HG03108 (cell line): ENCODE results near the gene SF3B6.
"Not testable (repeated sequence)": the region's sequence is repeated elsewhere in the genome, so short reads cannot be mapped to it uniquely, and the experiment has no call there.

Experiments used
- ATAC-seq: cut with Tn5 transposase; IDR thresholded peaks from one replicate; pipeline ENCODE4 v1.9.1; 2021; ENCODE audit warnings: moderate library complexity; ENCODE audit not compliant: unreplicated experiment

SF3B6 gene, protein sequence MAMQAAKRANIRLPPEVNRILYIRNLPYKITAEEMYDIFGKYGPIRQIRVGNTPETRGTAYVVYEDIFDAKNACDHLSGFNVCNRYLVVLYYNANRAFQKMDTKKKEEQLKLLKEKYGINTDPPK

DNA sequence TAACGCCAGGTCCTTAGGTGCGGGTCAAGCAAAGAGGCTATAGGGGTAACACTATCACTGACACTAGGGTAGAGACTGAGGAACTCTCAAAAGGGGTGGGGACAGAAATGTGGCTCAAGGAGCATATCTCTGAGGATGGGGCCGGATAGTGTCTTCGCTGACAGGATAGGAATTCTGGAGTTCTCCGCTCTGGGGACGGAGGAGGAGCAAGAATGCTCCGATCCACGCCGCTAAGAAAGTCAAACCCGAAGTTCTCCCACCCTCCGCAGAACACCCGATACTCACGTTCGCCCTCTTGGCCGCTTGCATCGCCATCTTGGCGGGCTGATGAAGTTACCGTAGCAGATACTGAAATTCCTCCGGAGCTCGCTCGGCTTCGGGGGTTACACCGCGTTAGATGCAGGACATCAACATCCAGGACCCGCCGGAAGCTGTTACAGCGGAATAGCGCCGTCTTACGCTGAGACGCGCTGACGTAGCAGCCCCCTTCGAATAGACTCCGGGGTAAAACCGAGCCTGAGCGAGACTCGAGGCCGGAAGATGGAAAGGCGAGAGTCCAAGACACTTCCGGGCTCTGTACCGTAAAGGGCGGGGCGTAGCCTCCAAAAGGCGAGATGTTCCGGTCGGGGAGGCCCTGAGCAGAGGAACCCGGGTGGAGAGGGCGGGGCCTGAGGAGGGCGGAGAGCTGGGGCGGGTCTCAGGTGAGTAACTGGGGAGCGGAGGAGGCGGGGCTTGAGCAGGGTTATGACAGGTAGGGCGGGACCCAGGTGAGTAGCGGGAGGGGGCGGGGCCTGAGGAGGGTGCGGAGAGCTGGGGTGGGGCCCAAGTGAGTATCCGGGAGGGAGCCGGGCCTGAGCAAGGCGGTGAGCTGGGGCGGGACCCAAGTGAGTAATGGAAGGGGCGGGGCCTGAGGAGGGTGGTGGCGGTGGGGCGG, at the start of gene SF3B6:
TSS of gene SF3B6 (minus strand) at position 412 of the 934 bp plus-strand sequence. CDS start at position 315, 97 bp downstream.
- ATAC-seq, result peak; percentile 95

DNA sequence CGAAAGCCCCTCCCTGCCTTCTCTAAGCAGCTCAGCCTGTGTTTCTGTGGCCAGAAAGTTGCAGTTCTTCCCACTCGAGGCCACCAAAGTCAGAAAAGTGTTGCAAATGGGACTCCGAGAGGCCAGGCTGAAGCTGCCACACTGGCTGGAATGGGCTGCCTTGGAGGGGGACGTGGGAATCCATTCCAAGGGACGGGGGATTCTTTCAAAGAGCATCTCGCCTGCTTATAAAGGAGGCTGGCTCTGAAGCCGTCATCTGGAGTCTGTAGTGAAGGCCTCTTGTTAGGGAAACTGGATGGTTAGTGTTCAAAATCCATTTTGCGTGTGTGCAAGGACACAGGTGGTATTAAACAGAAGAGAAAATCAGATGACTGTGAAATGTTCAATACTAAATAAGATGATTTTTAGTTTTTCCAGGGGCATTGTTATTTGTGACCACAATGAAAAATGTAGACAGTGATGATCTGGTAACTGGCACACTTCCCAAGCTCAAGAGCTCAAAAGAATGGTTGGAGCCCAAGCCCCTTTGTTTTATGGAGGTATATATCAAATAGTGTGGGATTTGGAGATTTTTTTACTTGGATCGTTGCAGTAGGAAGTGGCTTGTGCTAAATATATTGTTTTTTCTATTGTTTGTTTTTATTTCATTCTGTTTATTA, 47.9 kb upstream of the SF3B6 start:
- peak; percentile 6 for ATAC-seq

DNA sequence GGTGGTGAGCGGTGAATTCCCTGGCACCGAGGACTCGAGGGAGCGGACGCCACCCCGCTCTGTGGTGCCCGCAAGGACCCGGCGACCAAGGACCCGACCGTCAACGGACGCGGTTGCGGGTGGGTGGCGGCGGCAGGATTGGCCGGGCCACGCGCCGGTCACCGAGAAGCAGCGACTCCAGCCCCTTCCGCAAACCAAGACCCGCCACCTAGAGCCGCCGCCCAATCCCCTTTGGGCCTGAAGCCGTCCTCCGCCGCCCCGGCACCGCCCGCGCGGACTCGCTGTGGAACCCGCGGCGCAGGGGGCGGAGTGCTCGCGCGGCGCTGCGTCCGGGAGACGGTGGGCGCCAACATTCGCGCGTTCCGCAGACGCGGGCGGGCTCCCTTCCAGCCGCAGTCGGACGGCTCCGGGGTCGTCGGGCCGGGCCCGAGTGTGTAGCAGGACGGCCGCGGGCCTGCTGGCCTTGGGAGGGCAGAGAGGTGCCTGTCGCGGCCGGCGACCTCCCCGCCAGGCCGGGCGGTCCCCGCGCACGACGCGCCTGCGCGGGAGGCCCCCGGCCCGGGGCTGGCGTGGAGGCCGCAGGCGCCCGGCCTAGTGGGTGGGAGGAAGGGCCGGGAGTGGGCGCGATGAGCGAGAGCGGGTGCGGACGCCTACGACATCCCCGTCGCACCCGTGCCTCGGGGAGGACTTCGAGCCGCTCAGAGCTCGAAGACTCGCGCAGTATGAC, 47.2 kb upstream of the SF3B6 start, which contains the start of the genes FAM228B and PFN4:
TSS of gene FAM228B (plus strand) at position 275 of the 727 bp plus-strand sequence. CDS start 893 bp downstream, outside the sequence.
TSS of gene PFN4 (minus strand) at position 140 of the 727 bp plus-strand sequence. CDS start 799 bp downstream, outside the sequence.
- ATAC-seq, result peak; percentile 91

DNA sequence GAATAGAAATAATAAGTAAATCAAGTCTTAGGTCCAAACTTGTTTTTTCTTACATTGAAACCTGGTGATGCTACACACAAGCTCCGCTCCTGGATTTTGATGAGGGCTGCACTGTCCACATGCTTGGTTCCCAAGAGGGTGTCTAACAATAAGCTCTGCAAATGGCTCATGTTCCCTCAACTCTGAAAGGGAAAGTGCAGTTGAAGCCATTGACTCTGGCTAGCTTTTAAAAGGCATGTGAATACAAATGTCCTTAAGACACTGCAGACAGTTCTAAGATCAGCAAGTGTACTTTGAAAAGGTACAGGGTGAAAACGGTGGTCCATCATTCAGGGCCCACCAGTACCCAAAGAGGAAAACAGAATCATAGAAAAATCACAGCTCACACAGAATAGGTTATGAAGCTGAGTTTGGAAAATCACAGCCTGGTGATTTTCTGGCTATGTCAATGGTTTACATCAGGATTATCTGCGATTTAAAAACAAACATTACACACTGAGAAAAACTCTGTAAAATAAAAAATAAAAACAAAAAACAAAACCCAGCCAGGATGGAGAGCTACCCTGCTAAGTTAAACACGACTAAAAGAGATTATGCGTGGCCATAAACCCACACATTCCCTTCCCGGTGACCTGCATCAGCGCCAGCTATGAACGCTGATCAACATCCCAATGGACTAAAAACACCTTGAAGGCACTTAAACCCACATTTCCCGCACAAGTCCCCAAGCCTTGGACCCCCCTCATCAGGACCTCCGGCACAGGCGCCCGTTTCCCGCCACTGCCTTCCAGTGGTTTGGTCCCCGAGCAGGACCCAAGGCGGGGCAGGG, 46.5 kb upstream of the SF3B6 start:
- ATAC-seq, result no peak

DNA sequence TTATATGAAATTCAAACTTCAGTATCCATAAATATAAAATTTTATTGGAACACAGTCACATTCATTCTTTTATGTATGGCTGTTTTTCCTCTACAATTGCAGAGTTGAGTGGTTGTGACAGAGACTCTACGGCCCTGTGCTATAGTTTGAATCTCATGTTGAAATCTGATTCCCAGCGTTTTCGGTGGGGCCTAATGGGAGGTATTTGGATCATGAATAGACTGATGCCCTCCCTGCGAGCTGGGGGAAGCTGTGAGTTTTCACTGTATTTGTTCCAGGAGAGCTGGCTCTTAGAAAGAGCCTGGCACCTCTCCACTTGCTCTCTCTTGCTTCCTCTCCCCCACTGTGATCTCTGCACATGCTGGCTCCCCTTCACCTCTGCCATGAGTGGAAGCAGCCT, 45.3 kb upstream of the SF3B6 start:
- no peak for ATAC-seq

DNA sequence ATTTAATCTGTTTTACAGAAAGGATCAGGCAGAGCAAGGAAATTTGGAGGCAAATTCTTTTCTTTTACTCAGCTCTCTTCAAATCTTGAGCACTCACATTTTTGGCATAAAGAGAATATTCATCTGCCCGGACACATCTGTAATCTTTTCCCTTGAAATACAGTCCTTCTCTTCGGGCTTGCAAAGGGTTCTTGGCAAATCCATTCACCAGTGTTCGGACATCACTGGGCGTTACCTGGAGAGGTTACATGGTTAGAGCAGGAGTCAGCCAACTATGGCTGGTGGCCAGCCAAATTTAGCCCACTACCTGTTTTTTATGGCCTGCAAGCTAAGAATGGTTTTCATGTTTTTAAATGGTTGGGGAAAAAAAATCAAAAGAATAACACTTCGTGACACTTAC, 44.9 kb upstream of the SF3B6 start:
- no peak for ATAC-seq

DNA sequence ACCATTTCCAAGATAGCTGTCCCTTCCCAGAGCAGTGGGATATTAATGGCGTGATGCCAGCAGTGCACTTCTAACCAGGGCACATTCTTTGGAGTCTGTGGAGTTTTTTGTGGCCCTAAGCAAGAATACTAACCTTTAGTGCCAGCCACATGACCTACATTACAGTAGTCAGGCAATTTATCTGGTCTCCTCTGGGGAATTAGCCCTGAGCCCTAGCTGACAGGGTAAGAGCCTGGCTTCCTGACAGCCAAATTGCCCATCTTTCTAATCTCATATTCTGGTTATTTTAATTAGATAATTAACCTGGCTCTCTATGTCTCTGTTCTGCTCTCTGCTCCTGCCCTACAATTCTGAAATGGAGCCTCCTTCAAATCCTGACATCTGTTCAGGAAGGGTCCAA, 41.8 kb upstream of the SF3B6 start:
- ATAC-seq, result no peak

DNA sequence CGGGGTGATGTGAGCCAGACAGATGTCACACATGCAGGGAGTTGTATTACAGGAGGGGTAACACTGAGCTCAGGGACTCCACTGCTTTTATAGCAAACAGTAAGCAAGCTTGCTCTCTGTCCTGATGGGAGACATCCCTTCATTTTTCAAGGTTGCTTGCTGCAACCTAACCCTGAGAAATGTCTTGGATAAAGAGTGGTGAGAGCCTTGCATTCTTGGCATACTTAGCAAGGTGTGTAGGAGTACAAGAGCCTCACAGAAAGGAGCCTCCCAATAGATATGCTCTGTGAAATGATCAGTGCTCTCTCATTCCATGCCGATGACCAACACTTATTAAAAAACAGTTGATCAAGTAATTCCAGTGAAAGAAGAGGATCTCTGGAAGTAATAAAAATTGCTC, 38.9 kb upstream of the SF3B6 start:
- no peak for ATAC-seq

DNA sequence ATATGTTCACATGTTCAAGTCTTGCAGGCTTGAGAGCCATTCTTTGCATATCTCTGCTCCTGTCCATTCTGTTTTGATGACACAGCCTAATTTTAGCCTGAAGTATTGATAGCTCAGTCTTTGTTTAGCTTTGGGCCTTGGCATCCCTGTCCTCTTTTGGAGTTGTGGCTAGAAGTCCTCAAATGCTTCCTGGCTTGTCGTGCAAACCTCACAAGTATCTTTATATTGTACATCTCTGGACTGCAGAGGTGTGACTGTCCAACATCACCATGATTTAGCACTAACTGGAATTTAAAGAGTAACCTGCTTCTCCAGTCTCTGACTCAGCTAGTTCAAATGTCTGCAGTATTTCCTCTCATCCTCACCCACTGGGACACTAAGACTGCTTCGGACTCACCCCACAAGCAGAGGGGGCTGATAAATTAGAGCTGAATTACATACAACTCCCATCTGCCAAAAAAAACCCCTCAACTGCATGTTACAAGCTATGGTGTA, 35.3 kb upstream of the SF3B6 start:
- no peak for ATAC-seq

DNA sequence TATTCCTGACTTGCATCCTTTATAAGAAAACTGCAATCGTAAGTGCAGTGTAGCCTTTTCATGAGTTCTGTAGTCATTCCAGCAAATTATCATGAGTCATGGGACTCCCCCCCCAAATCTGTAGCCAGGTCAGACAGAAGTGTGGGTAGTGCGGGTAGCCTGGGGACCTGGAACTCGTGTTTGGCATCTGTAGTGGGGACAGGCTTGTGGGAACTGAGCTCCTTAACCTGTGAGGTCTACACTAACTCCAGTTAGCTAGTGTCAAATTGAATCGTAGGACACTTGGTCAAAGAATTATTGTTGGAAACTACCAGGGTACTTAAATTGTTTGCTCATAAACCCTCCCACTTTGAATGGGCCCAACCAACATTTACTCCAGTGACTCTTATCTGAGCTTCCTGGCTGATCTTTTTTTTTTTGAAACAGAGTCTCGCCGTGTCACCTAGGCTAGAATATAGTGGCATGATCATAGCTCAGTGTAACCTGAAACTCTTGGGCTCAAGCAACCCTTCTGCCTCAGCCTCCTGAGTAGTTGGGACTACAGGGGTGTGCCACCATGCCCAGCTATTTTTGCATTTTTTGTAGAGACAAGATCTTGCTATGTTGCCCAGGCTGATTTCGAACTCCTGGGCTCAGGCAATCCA, 34.7 kb upstream of the SF3B6 start:
- no peak for ATAC-seq

DNA sequence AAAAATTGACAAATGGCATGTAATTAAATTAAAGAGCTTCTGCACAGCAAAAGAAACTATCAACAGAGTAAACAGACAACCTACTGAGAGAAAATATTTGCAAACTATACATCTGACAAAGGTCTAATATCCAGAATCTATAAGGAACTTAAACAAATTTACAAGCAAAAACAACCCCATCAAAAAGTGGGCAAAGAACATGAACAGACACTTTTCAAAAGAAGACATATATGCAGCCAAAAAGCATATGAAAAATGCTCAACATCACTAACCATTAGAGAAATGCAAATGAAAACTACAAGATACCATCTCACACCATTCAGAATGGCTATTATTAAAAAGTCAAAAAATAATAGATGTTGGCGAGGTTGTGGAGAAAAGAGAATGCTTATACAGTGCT, 33.3 kb upstream of the SF3B6 start:
- ATAC-seq, result not testable (repeated sequence)

DNA sequence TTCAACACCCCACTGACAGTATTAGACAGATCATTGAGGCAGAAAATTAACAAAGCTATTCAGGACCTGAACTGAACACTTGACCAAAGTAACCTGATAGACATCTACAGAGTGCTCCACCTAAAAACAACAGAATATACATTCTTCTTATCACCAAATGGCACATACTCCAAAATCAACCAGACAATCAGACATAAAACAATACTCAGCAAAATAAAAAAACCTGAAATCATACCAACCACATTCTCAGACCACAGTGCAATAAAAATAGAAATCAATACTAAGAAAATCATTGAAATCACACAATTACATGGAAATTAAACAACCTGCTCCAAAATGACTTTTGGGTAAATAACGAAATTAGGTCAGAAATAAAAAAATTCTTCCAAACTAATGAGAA, 31.2 kb upstream of the SF3B6 start:
- no peak for ATAC-seq

DNA sequence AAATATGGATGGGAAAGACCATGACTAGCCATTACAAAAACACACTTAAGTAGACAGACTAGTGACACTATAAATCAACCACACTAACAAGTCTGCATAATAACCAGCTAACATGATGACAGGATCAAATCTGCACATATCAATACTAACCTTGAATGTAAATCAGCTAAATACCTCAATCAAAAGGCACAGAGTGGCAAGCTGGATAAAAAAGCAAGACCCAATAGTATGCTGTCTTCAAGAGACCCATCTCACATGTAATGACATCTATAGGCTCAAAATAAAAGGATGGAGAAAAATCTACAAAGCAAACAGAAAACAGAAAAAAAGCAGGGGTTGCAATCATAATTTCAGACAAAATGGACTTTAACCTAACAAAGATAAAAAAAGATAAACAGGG, 30.7 kb upstream of the SF3B6 start:
- ATAC-seq, result no peak

DNA sequence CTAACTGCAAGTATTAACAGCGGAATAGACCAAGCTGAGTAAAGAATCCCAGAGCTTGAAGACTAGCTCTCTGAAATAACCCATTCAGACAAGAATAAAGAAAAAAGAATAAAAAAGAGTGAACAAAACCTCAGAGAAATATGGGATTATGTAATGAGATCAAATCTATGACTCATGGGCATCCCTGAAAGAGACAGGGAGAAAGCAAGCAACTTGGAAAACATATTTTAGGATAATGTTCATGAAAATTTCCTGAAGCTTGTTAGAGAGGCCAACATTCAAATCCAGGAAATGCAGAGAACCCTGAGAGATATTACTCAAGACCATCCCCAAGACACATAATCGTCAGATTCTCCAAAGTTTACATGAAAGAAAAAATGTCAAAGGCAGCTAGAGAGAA, 29.7 kb upstream of the SF3B6 start:
- ATAC-seq, result no peak

DNA sequence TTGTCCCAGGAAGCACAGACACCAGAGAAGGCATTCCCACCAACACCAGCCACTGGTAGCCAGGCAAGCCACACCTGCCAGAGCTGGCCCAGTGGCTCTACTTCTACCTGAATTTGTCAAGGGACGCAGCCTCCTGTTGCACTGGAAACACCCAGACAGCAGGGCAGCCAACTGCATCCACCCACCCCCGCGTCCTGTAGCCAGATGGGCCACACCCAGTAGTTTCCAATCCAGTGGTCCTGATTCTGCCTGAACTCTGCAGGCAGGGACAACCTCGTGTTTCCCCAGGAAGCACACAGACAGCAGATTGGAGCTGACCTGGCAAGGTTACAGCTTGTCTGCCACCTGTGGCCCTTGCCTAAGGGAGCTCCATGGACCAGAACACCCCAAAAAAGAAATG, 28.8 kb upstream of the SF3B6 start:
- no peak for ATAC-seq

DNA sequence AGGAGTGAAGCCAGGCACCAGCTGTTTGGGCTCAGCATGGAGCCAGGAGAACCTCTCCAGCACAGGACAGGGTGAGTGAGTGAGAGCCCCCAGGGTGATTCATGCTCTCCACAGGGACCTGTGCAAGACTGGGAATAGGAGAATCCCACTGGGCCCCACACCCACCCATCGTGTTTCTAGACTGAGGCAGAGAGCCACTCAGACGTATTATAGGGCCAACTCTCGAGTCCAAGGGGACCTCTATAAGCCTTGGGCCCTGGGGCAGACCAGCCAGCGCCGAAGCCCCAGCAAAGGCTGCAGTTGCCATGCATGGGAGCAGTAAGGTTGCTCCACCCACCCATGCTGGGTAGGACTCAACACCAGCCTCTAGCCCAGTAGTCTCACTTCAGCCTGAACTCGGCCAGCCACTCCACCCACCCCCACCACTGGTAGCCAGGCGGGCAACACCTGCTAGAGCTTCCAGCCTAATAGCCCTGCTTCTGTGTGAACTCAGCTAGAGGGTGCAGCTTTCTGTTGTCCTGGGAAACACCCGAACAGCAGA, 28.1 kb upstream of the SF3B6 start:
- ATAC-seq, result no peak

DNA sequence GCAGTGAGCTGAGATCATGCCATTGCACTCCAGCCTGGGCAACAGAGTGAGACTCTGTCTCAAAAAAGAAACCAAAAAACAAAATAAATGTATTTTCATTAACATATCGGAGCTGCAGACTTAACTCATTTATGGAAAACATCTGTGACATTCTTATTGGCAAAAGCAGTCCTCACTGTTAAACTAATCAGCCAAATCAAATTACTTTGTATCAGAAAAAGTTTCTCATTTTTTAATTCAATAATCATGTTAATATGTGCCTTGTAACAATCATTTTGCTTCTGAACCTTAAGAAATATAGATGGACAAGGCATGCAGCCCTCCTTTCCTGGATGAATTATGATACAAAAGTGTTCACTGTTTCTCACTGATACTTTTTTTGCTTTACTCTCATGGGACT, 26.6 kb upstream of the SF3B6 start:
- ATAC-seq, result no peak

DNA sequence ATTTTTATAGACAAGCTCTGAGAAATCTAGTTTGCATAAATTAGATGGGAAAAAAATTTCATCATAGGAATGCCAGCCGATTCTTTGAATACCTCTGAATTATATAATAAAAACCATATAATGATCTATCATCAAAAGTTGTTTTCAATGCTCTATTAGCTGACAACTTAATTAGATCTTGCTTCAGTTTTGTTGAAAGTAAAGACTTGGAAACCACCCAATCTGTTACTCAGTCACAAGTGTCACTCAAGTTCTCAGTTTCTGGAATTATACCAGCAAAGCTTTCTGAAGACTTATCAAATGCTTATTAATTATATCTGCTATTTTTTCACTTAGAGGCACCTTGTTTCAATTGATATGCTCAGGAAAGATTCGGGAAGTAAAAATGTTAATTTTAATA, 25.9 kb upstream of the SF3B6 start:
- no peak for ATAC-seq

DNA sequence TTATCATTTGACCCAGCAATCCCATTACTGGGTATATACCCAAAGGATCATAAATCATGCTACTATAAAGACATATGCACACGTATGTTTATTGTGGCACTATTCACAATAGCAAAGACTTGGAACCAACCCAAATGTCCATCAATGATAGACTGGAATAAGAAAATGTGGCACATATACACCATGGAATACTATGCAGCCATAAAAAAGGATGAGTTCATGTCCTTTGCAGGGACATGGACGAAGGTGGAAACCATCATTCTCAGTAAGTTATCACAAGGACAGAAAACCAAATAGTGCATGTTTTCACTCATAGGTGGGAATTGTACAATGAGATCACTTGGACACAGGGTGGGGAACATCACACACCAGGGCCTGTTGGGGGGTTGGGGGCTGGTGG, 24.6 kb upstream of the SF3B6 start:
- not testable (repeated sequence) for ATAC-seq
